Measurements from ENCODE around the gene PLA2G2D.

The PLA2G2D gene

DNA sequence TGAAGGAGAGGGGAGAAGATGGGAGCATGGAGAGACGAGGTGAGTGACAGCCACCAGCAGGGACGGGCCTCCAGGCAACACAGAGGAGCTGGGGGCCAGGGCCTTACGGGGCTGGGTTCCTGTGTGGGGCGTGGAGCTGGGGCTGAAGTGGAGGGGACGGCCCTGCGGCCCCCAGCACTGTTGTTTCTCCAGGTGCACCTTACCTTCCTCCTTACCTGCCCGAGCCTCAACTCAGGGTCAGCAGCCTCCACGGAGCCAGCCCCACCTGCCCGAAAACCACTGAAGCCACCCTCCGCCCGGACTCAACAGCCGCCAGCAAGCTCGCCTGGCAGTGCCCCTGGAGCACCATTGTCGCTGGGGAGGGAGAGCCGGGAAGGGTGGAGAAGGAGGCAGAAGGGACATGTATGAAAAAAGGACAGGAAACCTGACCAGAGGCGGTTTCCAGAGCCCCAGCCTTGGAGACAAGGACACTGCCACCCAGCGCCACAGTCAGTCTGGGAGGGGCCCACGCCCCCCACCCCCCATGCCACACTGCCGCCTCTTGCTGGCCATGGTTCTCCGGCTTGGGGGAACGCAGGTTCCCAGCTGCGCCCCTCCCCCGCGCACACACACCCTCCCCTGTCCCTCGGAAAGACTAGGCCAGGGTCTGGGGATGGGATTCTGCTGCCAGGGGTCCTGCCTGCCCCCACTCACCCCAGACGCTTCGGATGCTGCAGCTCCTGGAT lies 30.4 kb upstream of the PLA2G2D start:
- no peaks in the 10 kb centered on the region for H3K36me3 ChIP-seq (ENCODE audit: insufficient read depth, low read length)
- H3K4me1 ChIP-seq (ENCODE audit: insufficient read depth, low read length) = peaks cover 6% of the 10 kb centered on the region
- H3K9me3 ChIP-seq (ENCODE audit: control insufficient read depth, insufficient read depth, low read length) = no peaks in the 10 kb centered on the region
- H3K9ac ChIP-seq (ENCODE audit: low read depth, low read length) = no peak overlapping the region

DNA sequence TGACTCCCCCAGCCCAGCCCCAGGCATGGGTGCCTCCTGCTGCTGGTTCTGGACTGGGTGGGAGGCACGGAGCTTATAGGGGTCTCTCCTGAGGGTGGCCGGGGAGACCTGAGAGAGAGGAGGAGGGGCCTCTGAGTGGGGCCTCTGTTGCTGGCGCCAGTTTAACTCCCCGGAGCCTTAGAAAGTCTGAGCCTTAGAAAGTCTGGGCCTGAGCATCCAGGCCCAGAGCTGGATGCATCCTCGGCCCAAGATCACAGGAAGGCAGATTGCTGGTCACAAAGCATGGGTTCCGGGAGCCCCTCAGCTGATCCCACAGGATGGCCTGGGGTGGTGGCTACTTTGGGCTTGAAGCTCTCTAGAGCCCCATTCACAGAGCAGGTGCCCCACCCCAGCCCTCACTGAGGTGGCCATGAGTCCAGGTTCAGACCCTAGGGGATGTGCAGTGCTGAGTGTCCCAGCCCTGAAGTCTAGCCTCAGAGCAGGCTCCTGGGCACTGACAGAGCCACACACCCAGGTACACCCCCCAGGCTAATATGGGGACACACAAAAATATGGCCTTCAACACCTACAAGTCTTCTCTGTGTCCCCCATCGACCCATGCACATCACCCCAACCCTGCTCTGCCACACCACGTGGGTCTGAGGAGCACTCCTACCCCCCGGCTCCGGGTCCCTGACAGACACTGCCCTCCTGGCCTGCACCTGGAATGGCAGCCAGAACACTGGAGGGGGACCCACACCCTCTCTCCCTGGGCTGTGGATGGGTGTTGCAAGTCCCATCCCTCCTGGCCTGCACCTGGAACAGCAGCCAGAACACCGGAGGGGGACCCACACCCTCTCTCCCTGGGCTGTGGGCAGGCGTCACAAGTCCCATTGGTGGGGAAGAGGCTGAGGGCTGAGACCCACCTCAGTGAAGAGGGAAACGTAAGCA lies 29.5 kb upstream of the PLA2G2D start:
- Histone ChIP-seq H3K4me1 (ENCODE audit: insufficient read depth, low read length) (peaks cover 6% of the 10 kb centered on the region), H3K9me3 (ENCODE audit: control insufficient read depth, insufficient read depth, low read length) (no peaks in the 10 kb centered on the region), H3K36me3 (ENCODE audit: insufficient read depth, low read length) (no peaks in the 10 kb centered on the region), H3K9ac (ENCODE audit: low read depth, low read length) (no peak overlapping the region)

DNA sequence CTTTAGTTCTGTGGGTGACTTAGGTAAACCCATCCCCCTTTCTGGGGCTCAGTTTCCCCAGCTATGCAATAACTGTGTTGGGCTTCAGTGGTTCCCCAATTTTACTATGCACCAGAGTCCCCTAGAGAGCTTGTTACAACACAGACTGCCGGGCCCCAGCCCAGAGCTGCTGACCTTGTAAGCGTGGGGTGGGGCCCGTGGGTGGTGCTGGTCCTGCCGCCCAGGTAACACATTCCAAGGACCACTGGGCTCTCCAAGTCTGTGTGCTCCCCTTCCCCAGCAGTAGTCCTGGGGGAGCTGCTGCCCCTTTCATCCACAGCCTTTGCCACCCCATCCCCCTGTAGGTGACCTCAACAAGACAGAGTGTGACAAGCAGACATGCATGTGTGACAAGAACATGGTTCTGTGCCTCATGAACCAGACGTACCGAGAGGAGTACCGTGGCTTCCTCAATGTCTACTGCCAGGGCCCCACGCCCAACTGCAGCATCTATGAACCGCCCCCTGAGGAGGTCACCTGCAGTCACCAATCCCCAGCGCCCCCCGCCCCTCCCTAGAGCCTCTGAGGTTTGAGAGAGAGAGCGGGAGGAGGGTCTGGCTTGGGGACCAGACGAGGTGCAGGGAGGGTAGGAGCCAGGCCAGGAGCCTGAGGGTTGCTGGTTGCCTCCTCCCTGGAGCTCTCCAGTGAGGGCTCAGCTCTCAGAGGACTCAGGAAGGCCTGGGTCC lies 28.7 kb upstream of the PLA2G2D start:
- Histone ChIP-seq H3K9me3 (ENCODE audit: control insufficient read depth, insufficient read depth, low read length) (no peaks in the 10 kb centered on the region), H3K4me1 (ENCODE audit: insufficient read depth, low read length) (peaks cover 6% of the 10 kb centered on the region), H3K36me3 (ENCODE audit: insufficient read depth, low read length) (no peaks in the 10 kb centered on the region), H3K9ac (ENCODE audit: low read depth, low read length) (no peak overlapping the region)

DNA sequence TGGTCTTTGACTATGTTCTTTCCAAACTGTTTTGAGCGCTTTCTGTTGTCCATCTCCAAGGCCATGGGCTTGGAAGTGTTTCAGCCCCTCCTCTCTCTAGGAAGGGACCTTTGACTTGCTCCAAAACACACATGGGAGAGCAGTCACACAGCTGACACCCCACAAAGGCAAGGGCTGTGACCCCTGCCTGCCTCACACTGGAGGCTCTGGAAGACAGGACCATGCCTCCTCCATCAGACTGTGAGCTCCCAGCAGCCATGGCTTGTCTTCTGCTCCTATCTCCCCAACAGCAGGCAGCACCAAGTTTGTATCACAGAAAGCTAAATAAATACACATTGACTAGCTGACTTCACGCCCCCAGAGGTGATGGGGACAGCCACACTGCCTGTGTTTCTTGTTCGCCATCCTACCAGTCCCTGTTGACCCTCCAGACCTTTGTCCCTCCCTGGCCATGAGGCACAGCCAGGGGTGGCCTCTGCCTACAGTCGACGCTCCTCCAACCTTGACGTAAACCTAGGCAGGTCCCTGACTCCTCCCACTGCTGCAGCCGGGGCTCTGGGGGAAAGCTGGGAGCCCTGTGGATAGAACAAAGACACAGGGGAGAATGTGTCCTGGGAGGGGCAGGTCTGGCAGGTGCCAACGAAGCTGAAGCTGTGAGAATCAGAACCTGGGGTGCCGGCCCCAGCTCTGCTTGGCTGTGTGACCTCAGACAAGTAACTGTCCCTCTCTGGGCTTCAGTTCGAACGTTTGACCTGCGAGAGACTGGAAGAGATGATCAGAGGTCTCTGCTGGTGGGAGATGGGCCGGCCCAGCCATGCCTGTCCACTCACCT lies 24.6 kb upstream of the PLA2G2D start:
- no peaks in the 10 kb centered on the region for H3K4me1 ChIP-seq (ENCODE audit: insufficient read depth, low read length)
- H3K9me3 ChIP-seq (ENCODE audit: control insufficient read depth, insufficient read depth, low read length) = no peaks in the 10 kb centered on the region
- no peaks in the 10 kb centered on the region for H3K36me3 ChIP-seq (ENCODE audit: insufficient read depth, low read length)
- no peak overlapping the region for H3K9ac ChIP-seq (ENCODE audit: low read depth, low read length)

DNA sequence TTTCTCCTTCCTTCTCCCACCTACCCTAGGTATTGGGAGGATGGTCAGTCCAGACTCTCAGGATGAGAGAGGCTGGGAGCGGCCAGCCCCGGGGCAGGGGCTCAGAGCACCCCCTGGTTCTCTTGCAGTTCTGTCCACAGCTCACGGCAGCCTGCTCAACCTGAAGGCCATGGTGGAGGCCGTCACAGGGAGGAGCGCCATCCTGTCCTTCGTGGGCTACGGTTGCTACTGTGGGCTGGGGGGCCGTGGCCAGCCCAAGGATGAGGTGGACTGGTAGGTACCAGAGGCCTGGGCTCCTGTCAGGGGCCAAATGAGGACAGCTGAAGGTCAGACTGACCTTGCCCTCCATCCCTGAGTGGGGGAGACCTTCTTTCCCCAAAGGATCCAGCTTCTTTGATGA lies 24.0 kb upstream of the PLA2G2D start:
- H3K9ac ChIP-seq (ENCODE audit: low read depth, low read length) = no peak overlapping the region
- no peaks in the 10 kb centered on the region for H3K36me3 ChIP-seq (ENCODE audit: insufficient read depth, low read length)
- H3K4me1 ChIP-seq (ENCODE audit: insufficient read depth, low read length) = no peaks in the 10 kb centered on the region
- no peaks in the 10 kb centered on the region for H3K9me3 ChIP-seq (ENCODE audit: control insufficient read depth, insufficient read depth, low read length)

DNA sequence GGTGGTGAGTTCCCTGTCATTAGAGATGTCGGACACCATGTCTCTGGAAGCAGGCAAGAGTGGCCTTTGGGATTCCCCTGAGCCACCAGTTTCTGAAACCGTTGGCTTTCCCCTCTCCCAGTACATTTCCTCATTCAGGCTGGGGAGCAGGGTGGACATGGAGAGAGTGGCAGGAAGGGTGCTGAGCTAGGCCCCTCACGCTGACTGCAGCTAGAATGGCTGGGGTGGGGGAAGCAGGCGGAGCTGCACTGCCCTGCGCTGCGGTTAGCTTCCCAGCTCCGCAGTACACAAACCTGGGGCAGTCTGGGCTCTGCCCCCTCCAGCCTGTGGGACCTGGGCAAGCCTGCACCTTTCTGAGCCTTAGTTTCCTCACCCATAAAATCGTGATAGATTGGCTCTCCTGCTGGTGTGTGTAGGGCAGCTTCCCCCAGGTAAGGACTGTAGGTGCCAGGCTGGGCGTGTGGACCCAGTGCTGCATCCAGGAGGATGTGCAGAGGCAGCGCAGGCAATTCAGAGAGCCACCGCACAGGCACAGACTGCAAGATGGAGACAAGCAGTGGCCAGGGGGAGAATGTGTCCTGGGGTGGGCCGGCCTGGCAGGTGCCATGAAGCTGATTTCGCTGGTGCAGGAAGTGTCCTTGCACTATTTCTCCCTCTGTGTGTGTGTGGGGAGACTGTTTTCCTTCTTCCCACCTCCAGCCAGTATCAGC lies 22.8 kb upstream of the PLA2G2D start:
- Histone ChIP-seq H3K9me3 (ENCODE audit: control insufficient read depth, insufficient read depth, low read length) (no peaks in the 10 kb centered on the region), H3K4me1 (ENCODE audit: insufficient read depth, low read length) (no peaks in the 10 kb centered on the region), H3K36me3 (ENCODE audit: insufficient read depth, low read length) (no peaks in the 10 kb centered on the region)

DNA sequence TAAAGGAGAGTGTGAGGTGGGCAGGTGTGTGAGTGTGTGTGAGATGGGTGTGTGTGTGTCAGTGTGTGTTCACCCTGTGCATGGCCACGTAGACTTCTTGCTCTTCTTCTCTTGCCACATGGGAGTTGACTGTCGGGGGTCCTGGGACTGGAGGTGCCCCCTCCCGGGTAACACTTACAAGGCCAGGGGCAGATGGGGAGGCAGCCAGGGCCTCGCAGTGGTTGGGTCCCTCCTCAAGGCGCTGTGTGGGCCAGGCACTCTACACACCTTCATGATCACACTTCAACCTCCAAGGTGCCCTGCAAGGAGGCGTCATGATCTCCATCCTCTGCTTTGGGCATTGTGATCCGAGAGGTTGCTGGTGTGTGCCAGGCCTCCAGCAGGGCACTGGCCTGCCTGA lies 22.1 kb upstream of the PLA2G2D start:
- Histone ChIP-seq H3K36me3 (ENCODE audit: insufficient read depth, low read length) (no peaks in the 10 kb centered on the region), H3K9ac (ENCODE audit: low read depth, low read length) (no peak overlapping the region), H3K9me3 (ENCODE audit: control insufficient read depth, insufficient read depth, low read length) (no peaks in the 10 kb centered on the region), H3K4me1 (ENCODE audit: insufficient read depth, low read length) (no peaks in the 10 kb centered on the region)

More for the DNA sequence above, 22.8 kb upstream of the PLA2G2D start:
- no peak overlapping the region for H3K9ac ChIP-seq (ENCODE audit: low read depth, low read length)

DNA sequence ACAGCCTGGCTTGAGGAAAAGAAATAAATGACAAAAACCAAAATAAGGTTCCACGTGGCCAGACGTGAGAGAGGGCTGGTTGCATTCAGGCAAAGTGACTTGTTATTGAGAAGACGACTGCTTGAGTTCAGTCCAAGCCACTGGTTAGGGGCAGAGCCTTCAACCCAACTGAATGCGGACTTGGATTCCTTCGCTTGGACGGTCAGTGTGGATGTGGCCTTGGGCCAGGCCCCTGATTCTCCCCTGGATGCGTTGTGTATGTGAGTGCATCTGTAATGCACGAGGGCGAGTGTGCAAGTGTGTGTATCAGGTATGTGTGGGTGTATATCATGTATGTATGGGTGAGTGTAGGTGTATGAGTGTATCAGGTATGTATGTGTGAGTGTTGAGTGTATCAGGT lies 21.7 kb upstream of the PLA2G2D start:
- no peaks in the 10 kb centered on the region for H3K9me3 ChIP-seq (ENCODE audit: control insufficient read depth, insufficient read depth, low read length)
- no peaks in the 10 kb centered on the region for H3K4me1 ChIP-seq (ENCODE audit: insufficient read depth, low read length)
- no peak overlapping the region for H3K9ac ChIP-seq (ENCODE audit: low read depth, low read length)
- no peaks in the 10 kb centered on the region for H3K36me3 ChIP-seq (ENCODE audit: insufficient read depth, low read length)

DNA sequence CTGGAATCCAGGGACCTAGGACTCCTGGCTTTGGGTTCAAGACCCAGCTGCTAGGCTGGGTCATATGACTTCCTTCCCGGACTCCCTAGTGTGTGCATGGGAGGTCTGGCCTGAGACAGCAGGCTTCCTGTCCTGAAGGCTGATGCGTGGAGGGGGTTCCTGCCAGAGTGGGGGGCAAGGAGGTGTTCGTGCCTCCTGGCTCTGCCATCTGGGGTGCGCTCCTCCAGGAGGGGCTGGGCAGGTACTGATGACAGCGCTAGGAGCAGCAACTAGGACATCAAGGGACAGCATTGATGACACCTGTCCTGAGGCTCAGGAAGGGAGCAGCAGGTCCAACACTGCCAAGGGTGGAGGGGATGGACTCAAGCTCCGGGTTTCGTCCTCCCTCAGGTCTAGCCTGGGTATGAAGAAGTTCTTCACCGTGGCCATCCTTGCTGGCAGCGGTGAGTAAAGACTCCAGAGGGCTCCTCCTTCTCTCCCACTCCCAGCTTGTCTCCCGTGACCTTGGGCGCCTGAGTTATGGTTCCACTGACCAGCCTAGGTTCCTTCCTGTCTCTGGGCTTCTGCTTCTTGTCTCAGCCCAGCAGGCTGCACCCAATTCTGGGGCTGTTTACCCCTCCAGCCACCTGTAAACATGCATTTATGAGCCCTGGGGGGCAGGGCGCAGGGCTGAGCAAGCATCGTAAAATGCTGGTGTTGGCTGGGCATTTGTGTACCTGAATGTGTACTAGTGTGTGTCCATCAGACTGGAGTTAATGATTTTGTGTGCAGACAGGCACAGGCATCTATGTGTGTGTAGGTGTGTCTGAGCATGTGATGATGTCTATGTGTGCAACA lies 20.7 kb upstream of the PLA2G2D start:
- H3K9ac ChIP-seq (ENCODE audit: low read depth, low read length) = no peak overlapping the region
- no peaks in the 10 kb centered on the region for H3K36me3 ChIP-seq (ENCODE audit: insufficient read depth, low read length)
- no peaks in the 10 kb centered on the region for H3K4me1 ChIP-seq (ENCODE audit: insufficient read depth, low read length)
- H3K9me3 ChIP-seq (ENCODE audit: control insufficient read depth, insufficient read depth, low read length) = no peaks in the 10 kb centered on the region

DNA sequence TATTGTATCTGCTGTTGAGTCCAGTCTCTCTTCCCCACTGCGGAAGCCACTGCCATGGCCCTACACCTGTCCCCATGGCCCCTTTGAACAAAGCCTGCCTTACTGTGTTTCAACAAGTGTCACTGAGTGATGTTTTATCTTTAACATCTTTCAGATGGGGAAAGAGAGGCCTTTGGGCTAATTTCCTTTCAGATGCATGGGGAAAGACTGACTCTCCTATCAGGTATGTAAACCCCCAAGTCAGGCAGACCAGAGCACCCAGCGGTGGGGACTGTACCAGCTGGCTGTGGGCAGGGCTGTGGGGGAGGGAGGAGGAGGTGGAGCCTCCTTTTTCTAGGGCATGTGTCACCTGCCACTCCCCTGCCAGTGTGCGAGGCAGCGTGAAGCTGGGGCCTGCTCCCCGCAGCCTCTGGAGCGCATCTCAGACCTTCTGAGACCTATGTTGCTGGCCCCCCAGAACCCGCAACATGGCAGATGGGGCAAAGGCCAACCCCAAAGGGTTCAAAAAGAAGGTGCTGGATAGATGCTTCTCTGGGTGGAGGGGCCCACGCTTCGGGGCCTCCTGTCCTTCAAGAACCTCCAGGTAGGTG lies 19.7 kb upstream of the PLA2G2D start, which contains the start of gene PLA2G2F:
Gene PLA2G2F, plus strand, starts transcription at position 363 of the 590 bp plus-strand sequence. Its CDS starts 105 bp downstream, at position 468.
- Histone ChIP-seq H3K36me3 (ENCODE audit: insufficient read depth, low read length) (no peaks in the 10 kb centered on the region), H3K9ac (ENCODE audit: low read depth, low read length) (no peak within 1 kb of the TSS), H3K4me1 (ENCODE audit: insufficient read depth, low read length) (no peaks in the 10 kb centered on the region), H3K9me3 (ENCODE audit: control insufficient read depth, insufficient read depth, low read length) (no peaks in the 10 kb centered on the region)

DNA sequence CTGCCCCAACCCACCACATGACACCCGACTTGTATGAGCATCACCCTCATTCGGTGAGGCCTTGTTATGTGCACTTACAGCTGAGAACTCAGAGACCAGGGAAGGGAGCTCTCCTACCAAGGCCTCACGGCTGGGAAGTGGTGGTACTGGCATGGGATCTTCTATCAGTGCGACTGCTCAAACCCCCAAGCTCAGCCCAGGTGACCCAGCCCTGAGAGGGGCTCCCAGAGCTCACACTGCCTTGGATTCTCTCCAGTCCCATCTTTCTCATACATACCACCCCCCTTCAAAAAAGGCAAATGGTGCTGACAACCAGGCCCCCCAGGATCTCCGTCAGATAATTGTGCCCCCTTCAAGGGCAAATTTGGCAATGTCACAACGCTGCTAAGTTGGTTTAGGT lies 19.0 kb upstream of the PLA2G2D start:
- no peaks in the 10 kb centered on the region for H3K36me3 ChIP-seq (ENCODE audit: insufficient read depth, low read length)
- no peaks in the 10 kb centered on the region for H3K4me1 ChIP-seq (ENCODE audit: insufficient read depth, low read length)
- no peak overlapping the region for H3K9ac ChIP-seq (ENCODE audit: low read depth, low read length)
- no peaks in the 10 kb centered on the region for H3K9me3 ChIP-seq (ENCODE audit: control insufficient read depth, insufficient read depth, low read length)

DNA sequence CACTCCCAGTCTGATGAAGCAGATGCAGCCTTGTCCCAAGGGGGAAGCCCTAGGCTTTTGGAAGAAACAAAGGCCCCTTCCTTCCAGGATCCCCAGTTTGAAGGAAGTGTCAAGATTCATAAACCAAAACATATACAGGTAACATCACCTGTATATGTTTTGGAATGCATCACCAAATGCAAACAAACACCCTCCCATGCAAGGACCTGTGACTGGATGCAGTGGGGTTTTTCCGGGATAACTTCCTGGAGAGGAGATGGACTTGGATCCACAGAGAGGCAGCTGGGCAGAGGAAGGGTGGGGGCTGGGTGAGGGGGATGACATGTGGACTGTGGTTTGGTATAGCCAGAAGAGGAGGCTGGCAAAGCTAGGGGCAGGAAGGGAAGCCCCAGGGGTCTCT lies 18.3 kb upstream of the PLA2G2D start:
- H3K9ac ChIP-seq (ENCODE audit: low read depth, low read length) = no peak overlapping the region
- no peaks in the 10 kb centered on the region for H3K4me1 ChIP-seq (ENCODE audit: insufficient read depth, low read length)
- H3K9me3 ChIP-seq (ENCODE audit: control insufficient read depth, insufficient read depth, low read length) = no peaks in the 10 kb centered on the region
- no peaks in the 10 kb centered on the region for H3K36me3 ChIP-seq (ENCODE audit: insufficient read depth, low read length)
